IPS DF 6.9 (cell line): ENCODE results near the gene EHD1.
A peak's percentile ranks its signal among the peaks of the same experiment; 100 is the strongest.
"Not testable (repeated sequence)": the region's sequence is repeated elsewhere in the genome, so short reads cannot be mapped to it uniquely, and the experiment has no call there.

ENCODE experiments used
- DNase-seq: peaks from one replicate; pipeline ENCODE4 v3.0.0-alpha.2; 2013; ENCODE audit warnings: low read depth, low spot score
- H3K27ac ChIP-seq: one replicate; pipeline ENCODE4 v1.5.1; 2013; ENCODE audit warnings: low read length, control low read depth
- H3K27me3 ChIP-seq: 2 replicates; pipeline ENCODE4 v1.6.1; 2013; ENCODE audit warnings: mild to moderate bottlenecking, low read length; ENCODE audit not compliant: control insufficient read depth, insufficient read depth
- H3K36me3 ChIP-seq: 2 replicates; pipeline ENCODE4 v1.6.1; 2013; ENCODE audit warnings: low read length; ENCODE audit not compliant: control insufficient read depth, insufficient read depth
- H3K4me1 ChIP-seq: 2 replicates; pipeline ENCODE4 v1.6.1; 2013; ENCODE audit warnings: low read length; ENCODE audit not compliant: control insufficient read depth, insufficient read depth
- H3K4me3 ChIP-seq: 2 replicates; pipeline ENCODE4 v1.5.1; 2013; ENCODE audit warnings: mild to moderate bottlenecking, low read length
- H3K9me3 ChIP-seq: 2 replicates; pipeline ENCODE4 v1.6.1; 2013; ENCODE audit warnings: low read length, inconsistent platforms; ENCODE audit not compliant: control insufficient read depth, insufficient read depth
- WGBS: extraction: QIAGEN DNeasy Blood & Tissue Kit; methylation state at CpG from one replicate; pipeline ENCODE4 v1.1.7; 2013; ENCODE audit warnings: mixed read lengths, missing lambda C conversion rate; ENCODE audit not compliant: insufficient read length, insufficient coverage; 5-methylcytosine and 5-hydroxymethylcytosine counted together

EHD1 gene

GRCh38 chr11:64848826-64849597 is 29.4 kb downstream of the EHD1 start:
- Histone ChIP-seq H3K27me3 (no peaks in the 10 kb centered on the region), H3K4me1 (peaks cover 2% of the 10 kb centered on the region), H3K36me3 (no peaks in the 10 kb centered on the region), H3K4me3 (no peak overlapping the region), H3K27ac (no peak overlapping the region), H3K9me3 (no peaks in the 10 kb centered on the region)
- WGBS: no CpG with 5 or more reads among the region's 16 CpGs
- no peak for DNase-seq

- peaks cover 3% of the 10 kb centered on the region for H3K4me1 ChIP-seq
- no CpG with 5 or more reads among the region's 6 CpGs for WGBS
- no peaks in the 10 kb centered on the region for H3K36me3 ChIP-seq
- no peak overlapping the region for H3K27ac ChIP-seq
- no peaks in the 10 kb centered on the region for H3K27me3 ChIP-seq
- H3K9me3 ChIP-seq: no peaks in the 10 kb centered on the region
- no peak overlapping the region for H3K4me3 ChIP-seq
- no peak for DNase-seq
Measured at GRCh38 chr11:64848214-64848825, 30.1 kb downstream of the EHD1 start.

GRCh38 chr11:64846998-64847666 is 31.3 kb downstream of the EHD1 start:
- WGBS: no CpG with 5 or more reads among the region's 13 CpGs
- H3K4me3 ChIP-seq: no peak overlapping the region
- H3K36me3 ChIP-seq: no peaks in the 10 kb centered on the region
- DNase-seq: peak; percentile 89
- peaks cover 7% of the 10 kb centered on the region for H3K4me1 ChIP-seq
- H3K27ac ChIP-seq: no peak overlapping the region
- no peaks in the 10 kb centered on the region for H3K27me3 ChIP-seq
- no peaks in the 10 kb centered on the region for H3K9me3 ChIP-seq

GRCh38 chr11:64845776-64846129 is 32.7 kb downstream of the EHD1 start:
- not testable (repeated sequence) for H3K27ac ChIP-seq, DNase-seq, H3K4me1 ChIP-seq, H3K27me3 ChIP-seq, H3K9me3 ChIP-seq, H3K4me3 ChIP-seq, H3K36me3 ChIP-seq
- WGBS: no CpG with 5 or more reads among the region's 8 CpGs

GRCh38 chr11:64845129-64845775 is 33.2 kb downstream of the EHD1 start:
- no peak overlapping the region for H3K27ac ChIP-seq
- H3K27me3 ChIP-seq: no peaks in the 10 kb centered on the region
- no peaks in the 10 kb centered on the region; the same call in 1 of the 2 replicates for H3K36me3 ChIP-seq
- peaks cover 7% of the 10 kb centered on the region for H3K4me1 ChIP-seq
- DNase-seq: no peak
- peak overlapping the region; percentile 93; the same call in 1 of the 2 replicates for H3K4me3 ChIP-seq
- H3K9me3 ChIP-seq: no peaks in the 10 kb centered on the region
- WGBS: no CpG with 5 or more reads among the region's 9 CpGs

GRCh38 chr11:64844330-64845128 is 33.9 kb downstream of the EHD1 start, which contains the start of gene CDC42BPG:
Gene CDC42BPG (minus strand): TSS chr11:64844653. CDS start chr11:64844569, 84 bp downstream.
- no CpG with 5 or more reads among the region's 96 CpGs for WGBS
- Histone ChIP-seq H3K27me3 (no peaks in the 10 kb centered on the region), H3K27ac (no peak within 1 kb of the TSS), H3K9me3 (no peaks in the 10 kb centered on the region), H3K4me3 (peak within 1 kb of the TSS; percentile 93; the same call in 1 of the 2 replicates), H3K4me1 (peaks cover 7% of the 10 kb centered on the region), H3K36me3 (peaks cover 2% of the 10 kb centered on the region)
- no peak for DNase-seq

- peaks cover 7% of the 10 kb centered on the region; the same call in 1 of the 2 replicates for H3K4me1 ChIP-seq
- H3K27me3 ChIP-seq: no peaks in the 10 kb centered on the region
- H3K27ac ChIP-seq: no peak overlapping the region
- no peak for DNase-seq
- no CpG with 5 or more reads among the region's 27 CpGs for whole genome bisulfite sequencing
- no peaks in the 10 kb centered on the region for H3K9me3 ChIP-seq
- peaks cover 8% of the 10 kb centered on the region for H3K36me3 ChIP-seq
- peak overlapping the region; percentile 93; the same call in 1 of the 2 replicates for H3K4me3 ChIP-seq
Measured at GRCh38 chr11:64843686-64844329, 34.6 kb downstream of the EHD1 start.

- Histone ChIP-seq H3K4me3 (no peak overlapping the region), H3K4me1 (peaks cover 7% of the 10 kb centered on the region; the same call in 1 of the 2 replicates), H3K36me3 (peaks cover 10% of the 10 kb centered on the region), H3K27me3 (no peaks in the 10 kb centered on the region), H3K27ac (no peak overlapping the region), H3K9me3 (no peaks in the 10 kb centered on the region)
- no peak for DNase-seq
- no CpG with 5 or more reads among the region's 19 CpGs for WGBS
Measured at GRCh38 chr11:64842851-64843685, 35.4 kb downstream of the EHD1 start.

GRCh38 chr11:64842366-64842759 is 36.1 kb downstream of the EHD1 start:
- Histone ChIP-seq H3K4me1 (peaks cover 7% of the 10 kb centered on the region; the same call in 1 of the 2 replicates), H3K27ac (no peak overlapping the region), H3K9me3 (no peaks in the 10 kb centered on the region), H3K36me3 (peaks cover 15% of the 10 kb centered on the region), H3K27me3 (no peaks in the 10 kb centered on the region), H3K4me3 (no peak overlapping the region)
- no CpG with 5 or more reads among the region's 6 CpGs for WGBS
- no peak for DNase-seq
